Neural progenitor cell (in vitro differentiated cells): ENCODE data around the gene KAT2B.

Experiments
- EZH2phosphoT487 ChIP-seq: fragments of 200-600 bp; sonication (generic); IDR thresholded peaks from 2 replicates; pipeline ENCODE4 v1.6.1; 2017; ENCODE audit warnings: antibody characterized with exemption
- TF ChIP-seq, protein P1 (sequence below): fragments of 200-600 bp; sonication (generic); IDR thresholded peaks from 2 replicates; pipeline ENCODE4 v1.5.1; 2017; ENCODE audit warnings: antibody characterized with exemption, mild to moderate bottlenecking

DNA sequence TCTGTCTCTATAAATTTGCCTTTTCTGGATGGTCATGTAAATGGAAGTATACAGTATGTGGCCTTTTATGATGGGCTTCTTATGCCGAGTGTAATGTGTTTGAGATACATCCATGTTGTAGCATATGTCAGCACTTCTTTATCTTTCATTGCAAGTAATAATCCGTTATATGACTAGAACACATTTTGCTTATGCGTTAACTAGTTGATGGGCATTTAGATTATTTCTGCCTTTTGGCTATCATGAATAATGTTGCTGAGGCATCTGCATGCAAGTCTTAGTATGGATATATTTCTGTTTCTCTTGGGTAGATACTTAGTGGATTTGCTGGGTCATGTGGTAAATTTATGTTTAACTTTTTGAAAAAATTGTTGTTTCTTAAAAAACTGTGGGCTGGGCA lies 19.7 kb downstream of the KAT2B start:
- TF ChIP-seq, protein P1, sequence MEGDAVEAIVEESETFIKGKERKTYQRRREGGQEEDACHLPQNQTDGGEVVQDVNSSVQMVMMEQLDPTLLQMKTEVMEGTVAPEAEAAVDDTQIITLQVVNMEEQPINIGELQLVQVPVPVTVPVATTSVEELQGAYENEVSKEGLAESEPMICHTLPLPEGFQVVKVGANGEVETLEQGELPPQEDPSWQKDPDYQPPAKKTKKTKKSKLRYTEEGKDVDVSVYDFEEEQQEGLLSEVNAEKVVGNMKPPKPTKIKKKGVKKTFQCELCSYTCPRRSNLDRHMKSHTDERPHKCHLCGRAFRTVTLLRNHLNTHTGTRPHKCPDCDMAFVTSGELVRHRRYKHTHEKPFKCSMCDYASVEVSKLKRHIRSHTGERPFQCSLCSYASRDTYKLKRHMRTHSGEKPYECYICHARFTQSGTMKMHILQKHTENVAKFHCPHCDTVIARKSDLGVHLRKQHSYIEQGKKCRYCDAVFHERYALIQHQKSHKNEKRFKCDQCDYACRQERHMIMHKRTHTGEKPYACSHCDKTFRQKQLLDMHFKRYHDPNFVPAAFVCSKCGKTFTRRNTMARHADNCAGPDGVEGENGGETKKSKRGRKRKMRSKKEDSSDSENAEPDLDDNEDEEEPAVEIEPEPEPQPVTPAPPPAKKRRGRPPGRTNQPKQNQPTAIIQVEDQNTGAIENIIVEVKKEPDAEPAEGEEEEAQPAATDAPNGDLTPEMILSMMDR = no peak
- no peak for TF ChIP-seq EZH2phosphoT487
